Natural killer cell (primary cell): ENCODE results near the gene LANCL1. TPM values are rescaled to one million over a fixed set of nuclear protein-coding genes. Genes with fewer than 3 reads are reported as not detected.

Experiments used
- ATAC-seq, 3 donors: fragments of 150-1000 bp in 2 of 3; fragments of 200-7000 bp in 1 of 3; cut with Tn5 transposase; 1 replicate in 1 of 3; 2 replicates in 2 of 3; pipeline ENCODE4 v1.10.0; 2021; ENCODE audit warnings: mild to moderate bottlenecking in 2 of 3, moderate library complexity in 2 of 3
- DNase-seq, 2 donors: peaks; one replicate each; pipeline versions ENCODE4 v3.0.0 to v3.0.0-alpha.2; 2013 to 2021; ENCODE audit warnings: mixed read lengths in 1 of 2
- H3K27ac ChIP-seq: one replicate; pipeline ENCODE4 v1.5.1; 2013; ENCODE audit warnings: mild to moderate bottlenecking, low read length
- H3K27me3 ChIP-seq: one replicate; pipeline ENCODE4 v1.6.1; 2013; ENCODE audit warnings: low read length; ENCODE audit not compliant: control insufficient read depth, insufficient read depth
- H3K36me3 ChIP-seq: one replicate; pipeline ENCODE4 v1.6.1; 2013; ENCODE audit warnings: low read length; ENCODE audit not compliant: control insufficient read depth, insufficient read depth
- H3K4me1 ChIP-seq: one replicate; pipeline ENCODE4 v1.6.1; 2013; ENCODE audit warnings: low read length; ENCODE audit not compliant: control insufficient read depth, insufficient read depth
- H3K4me3 ChIP-seq: one replicate; pipeline ENCODE4 v1.5.1; 2013; ENCODE audit warnings: low read length
- H3K9me3 ChIP-seq: one replicate; pipeline ENCODE4 v1.6.1; 2013; ENCODE audit warnings: low read length; ENCODE audit not compliant: control insufficient read depth, insufficient read depth
- H3K27ac Mint-ChIP-seq, 2 donors: one replicate each; pipeline ENCODE4 v1.8.0; 2022; ENCODE audit warnings: mild to moderate bottlenecking in 2 of 2, mixed read lengths in 2 of 2, moderate library complexity in 1 of 2
- H3K27me3 Mint-ChIP-seq, 2 donors: one replicate each; pipeline ENCODE4 v1.8.0; 2022; ENCODE audit warnings: low read depth in 2 of 2, mixed read lengths in 2 of 2
- H3K36me3 Mint-ChIP-seq: one replicate; pipeline ENCODE4 v1.8.0; 2022; ENCODE audit warnings: mixed read lengths
- H3K4me1 Mint-ChIP-seq, 2 donors: one replicate each; pipeline ENCODE4 v1.8.0; 2022; ENCODE audit warnings: mixed read lengths in 2 of 2
- H3K4me3 Mint-ChIP-seq: one replicate; pipeline ENCODE4 v1.8.0; 2022; ENCODE audit warnings: mild to moderate bottlenecking, moderate library complexity, mixed read lengths
- H3K9me3 Mint-ChIP-seq, 2 donors: one replicate each; pipeline ENCODE4 v1.8.0; 2022; ENCODE audit warnings: mixed read lengths in 2 of 2
- WGBS: methylation state at CpG from one replicate; pipeline ENCODE4 v1.1.7; 2013; ENCODE audit warnings: missing lambda C conversion rate; ENCODE audit not compliant: insufficient coverage; 5-methylcytosine and 5-hydroxymethylcytosine counted together
- intact Hi-C: fragments of 100-400 bp; cut with micrococcal nuclease; formaldehyde crosslinking; loops from one replicate; pipeline ENCODE4 v1.14.2; 2022
- total RNA-seq, 4 donors: library from RNA; stranded (reverse); fragments of 120-200 nt in 1 of 4; gene quantifications; one replicate each; pipeline versions ENCODE4 v1.2.3 to v1.2.4, GENCODE V29; 2013 to 2022
- TF ChIP-seq, protein P1 (sequence below): fragments of 200-600 bp; IDR thresholded peaks from one replicate; pipeline ENCODE4 v1.8.0; 2022; ENCODE audit warnings: antibody characterized with exemption

LANCL1 gene
- total RNA-seq, 3 donors from 2014 or later (not counting 1 experiment from before 2014, with no cell fraction given): 21.0 to 27.0 (median 24.4) TPM

DNA sequence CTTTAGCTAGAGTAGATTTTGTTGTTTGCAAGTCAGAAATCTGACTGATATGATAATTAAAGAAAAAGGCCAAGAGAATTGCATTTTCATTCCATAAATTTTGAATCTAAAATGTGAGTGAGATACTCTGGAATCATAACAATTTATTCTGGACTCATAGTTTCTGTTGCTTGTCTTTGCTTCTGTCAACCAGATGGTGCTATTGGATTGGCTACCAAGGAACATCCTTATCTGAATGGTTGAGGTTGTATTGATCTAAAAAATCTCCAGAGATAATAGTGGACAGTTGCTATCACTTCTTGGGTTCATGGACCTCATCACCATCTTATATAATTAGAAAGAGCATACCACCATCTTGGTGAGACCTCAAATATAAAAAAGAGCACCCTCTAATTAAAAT lies 45.8 kb upstream of the LANCL1 start:
- Histone ChIP-seq H3K4me3 (no peak overlapping the region), H3K27ac (no peak overlapping the region), H3K27me3 (peaks cover 2% of the 10 kb centered on the region), H3K4me1 (no peaks in the 10 kb centered on the region), H3K9me3 (no peaks in the 10 kb centered on the region), H3K36me3 (no peaks in the 10 kb centered on the region)
- Mint-ChIP-seq H3K36me3 (no peaks in the 10 kb centered on the region), H3K9me3 (peaks cover 4 to 8% of the 10 kb centered on the region in 2 donors), H3K27me3 (peaks cover 16 to 17% of the 10 kb centered on the region in 2 donors), H3K27ac (no peak overlapping the region), H3K4me3 (no peak overlapping the region), H3K4me1 (no peaks in the 10 kb centered on the region)
- TF ChIP-seq, protein P1, sequence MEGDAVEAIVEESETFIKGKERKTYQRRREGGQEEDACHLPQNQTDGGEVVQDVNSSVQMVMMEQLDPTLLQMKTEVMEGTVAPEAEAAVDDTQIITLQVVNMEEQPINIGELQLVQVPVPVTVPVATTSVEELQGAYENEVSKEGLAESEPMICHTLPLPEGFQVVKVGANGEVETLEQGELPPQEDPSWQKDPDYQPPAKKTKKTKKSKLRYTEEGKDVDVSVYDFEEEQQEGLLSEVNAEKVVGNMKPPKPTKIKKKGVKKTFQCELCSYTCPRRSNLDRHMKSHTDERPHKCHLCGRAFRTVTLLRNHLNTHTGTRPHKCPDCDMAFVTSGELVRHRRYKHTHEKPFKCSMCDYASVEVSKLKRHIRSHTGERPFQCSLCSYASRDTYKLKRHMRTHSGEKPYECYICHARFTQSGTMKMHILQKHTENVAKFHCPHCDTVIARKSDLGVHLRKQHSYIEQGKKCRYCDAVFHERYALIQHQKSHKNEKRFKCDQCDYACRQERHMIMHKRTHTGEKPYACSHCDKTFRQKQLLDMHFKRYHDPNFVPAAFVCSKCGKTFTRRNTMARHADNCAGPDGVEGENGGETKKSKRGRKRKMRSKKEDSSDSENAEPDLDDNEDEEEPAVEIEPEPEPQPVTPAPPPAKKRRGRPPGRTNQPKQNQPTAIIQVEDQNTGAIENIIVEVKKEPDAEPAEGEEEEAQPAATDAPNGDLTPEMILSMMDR: no peak
- ATAC-seq (no peak), DNase-seq (no peak)
- intact Hi-C loops: no loop called here

DNA sequence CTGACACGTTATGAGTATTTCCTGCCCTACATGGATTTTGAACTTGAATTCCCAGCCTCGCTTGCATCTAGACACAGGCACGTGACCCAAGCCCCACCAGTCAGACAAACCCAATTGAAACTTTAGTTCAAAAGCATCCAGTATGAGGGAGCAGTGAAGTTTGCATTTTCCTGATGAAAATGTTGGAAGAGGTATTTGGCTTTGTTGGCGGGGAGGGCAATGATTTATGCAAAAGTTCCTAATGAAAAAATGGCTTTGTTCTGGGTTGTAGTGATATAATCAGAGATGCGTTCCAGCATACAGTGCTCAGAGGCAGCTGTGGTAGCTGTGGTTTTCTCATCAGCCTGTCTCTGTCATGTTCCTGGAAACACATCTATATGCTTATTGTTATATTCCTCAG lies 43.0 kb upstream of the LANCL1 start:
- DNase-seq (no peak), ATAC-seq (no peak)
- Mint-ChIP-seq H3K9me3 (peaks cover 0 to 10% of the 10 kb centered on the region in 2 donors), H3K4me1 (no peaks in the 10 kb centered on the region), H3K27ac (no peak overlapping the region), H3K36me3 (no peaks in the 10 kb centered on the region), H3K4me3 (no peak overlapping the region), H3K27me3 (peaks cover 15 to 25% of the 10 kb centered on the region in 2 donors)
- Histone ChIP-seq H3K27ac (no peak overlapping the region), H3K4me1 (no peaks in the 10 kb centered on the region), H3K27me3 (peaks cover 2% of the 10 kb centered on the region), H3K9me3 (no peaks in the 10 kb centered on the region), H3K4me3 (no peak overlapping the region), H3K36me3 (no peaks in the 10 kb centered on the region)
- TF ChIP-seq, protein P1: no peak
- WGBS: 77% methylated on average over 5 of the region's 5 CpGs
- intact Hi-C loops: no loop called here

DNA sequence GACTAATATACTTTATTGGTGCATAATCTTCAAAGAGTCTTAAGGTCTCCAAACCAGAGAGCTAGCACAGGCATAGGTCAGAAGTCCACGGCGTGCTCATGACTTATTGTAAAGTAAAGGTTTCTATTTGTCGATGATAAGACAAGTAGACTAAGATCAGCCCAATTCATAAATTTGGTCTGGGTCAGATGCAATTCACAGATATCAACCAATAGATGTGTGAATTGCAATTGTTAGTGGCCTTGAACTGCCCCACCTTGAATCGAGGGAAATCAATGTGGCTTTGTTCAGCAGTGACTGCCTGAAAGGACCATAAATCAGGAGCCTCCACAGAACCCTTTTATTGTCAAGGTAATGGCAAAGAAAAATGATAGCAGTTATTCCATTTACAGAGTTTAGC lies 40.7 kb upstream of the LANCL1 start:
- no peaks in the 10 kb centered on the region for H3K4me1 ChIP-seq
- no peak overlapping the region for H3K4me3 ChIP-seq
- H3K27me3 ChIP-seq: peaks cover 2% of the 10 kb centered on the region
- Mint-ChIP-seq H3K27ac (no peak overlapping the region), H3K4me1 (no peaks in the 10 kb centered on the region), H3K27me3 (peaks cover 15 to 28% of the 10 kb centered on the region in 2 donors), H3K36me3 (no peaks in the 10 kb centered on the region), H3K9me3 (peaks cover 0 to 10% of the 10 kb centered on the region in 2 donors), H3K4me3 (no peak overlapping the region)
- no peaks in the 10 kb centered on the region for H3K36me3 ChIP-seq
- WGBS: 81% methylated on average over 4 of the region's 4 CpGs
- ATAC-seq (no peak), DNase-seq (no peak)
- TF ChIP-seq, protein P1: no peak
- intact Hi-C loops: no loop called here
- H3K9me3 ChIP-seq: no peaks in the 10 kb centered on the region
- no peak overlapping the region for H3K27ac ChIP-seq

DNA sequence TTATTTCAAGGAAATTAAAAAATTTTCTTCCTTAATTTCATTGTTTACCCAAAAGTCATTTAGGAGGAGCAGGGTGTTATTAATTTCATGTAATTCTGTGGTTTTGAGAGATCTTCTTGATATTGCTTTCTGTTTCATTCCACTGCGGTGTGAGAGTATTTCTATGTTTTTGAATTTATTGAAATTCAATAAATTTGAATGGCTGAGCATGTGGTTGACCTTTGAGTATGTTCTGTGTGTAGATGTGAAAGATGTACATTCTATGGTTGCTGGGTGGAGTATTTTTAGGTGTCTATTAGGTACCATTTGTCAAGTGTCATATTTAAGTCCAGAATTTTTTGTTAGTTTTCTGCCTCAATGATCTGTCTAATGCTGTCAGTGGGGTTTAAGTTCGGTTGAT lies 39.4 kb upstream of the LANCL1 start:
- no peak overlapping the region for H3K4me3 ChIP-seq
- no peaks in the 10 kb centered on the region for H3K36me3 ChIP-seq
- no peaks in the 10 kb centered on the region for H3K9me3 ChIP-seq
- Mint-ChIP-seq H3K36me3 (no peaks in the 10 kb centered on the region), H3K27me3 (peaks cover 10 to 22% of the 10 kb centered on the region in 2 donors), H3K27ac (no peak overlapping the region), H3K9me3 (peaks cover 0 to 10% of the 10 kb centered on the region in 2 donors), H3K4me3 (no peak overlapping the region), H3K4me1 (no peaks in the 10 kb centered on the region)
- peaks cover 2% of the 10 kb centered on the region for H3K27me3 ChIP-seq
- H3K27ac ChIP-seq: no peak overlapping the region
- WGBS: 78% methylated on average over 2 of the region's 2 CpGs
- DNase-seq (no peak), ATAC-seq (no peak)
- intact Hi-C loops: no loop called here
- TF ChIP-seq, protein P1: no peak
- H3K4me1 ChIP-seq: no peaks in the 10 kb centered on the region
